Measurements from ENCODE around the gene TMEM168.

- no peak for TF ChIP-seq EP300 (IDR thresholded peaks at IDR 0.05)
- TF ChIP-seq CTCF (IDR thresholded peaks at IDR 0.05): no peak
Measured at GRCh38 chr7:112819536-112819935, 29.3 kb upstream of the TMEM168 start.

All from suprapubic skin (tissue), 3 donors.